Measurements from ENCODE around the gene SLC9A9.

SLC9A9 gene

DNA sequence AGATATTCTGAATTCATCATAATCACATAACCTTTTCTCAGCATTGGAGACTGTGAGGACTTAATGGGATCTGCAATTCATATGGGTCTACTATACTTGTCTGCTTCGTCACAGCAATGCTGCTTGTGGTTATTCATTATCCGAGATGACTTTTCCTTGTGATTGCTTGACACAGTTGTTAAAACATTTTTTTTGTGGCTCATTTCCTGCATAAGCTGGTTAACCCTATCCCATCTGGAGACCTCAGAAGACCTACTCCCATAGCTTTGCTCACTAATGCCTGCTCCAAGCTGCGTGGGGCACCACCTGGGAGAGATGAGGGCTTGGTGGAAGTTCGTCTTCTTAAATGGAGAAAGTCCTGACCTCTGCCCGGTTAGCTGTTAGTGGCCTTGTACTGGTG, 367.9 kb downstream of the SLC9A9 start:
- no peak for DNase-seq
- no peak for TF ChIP-seq POLR2A (IDR thresholded peaks at IDR 0.05; ENCODE audit: low read length)
- no peak for TF ChIP-seq GATA1 (IDR thresholded peaks at IDR 0.05; ENCODE audit: low read depth, low read length)

DNA sequence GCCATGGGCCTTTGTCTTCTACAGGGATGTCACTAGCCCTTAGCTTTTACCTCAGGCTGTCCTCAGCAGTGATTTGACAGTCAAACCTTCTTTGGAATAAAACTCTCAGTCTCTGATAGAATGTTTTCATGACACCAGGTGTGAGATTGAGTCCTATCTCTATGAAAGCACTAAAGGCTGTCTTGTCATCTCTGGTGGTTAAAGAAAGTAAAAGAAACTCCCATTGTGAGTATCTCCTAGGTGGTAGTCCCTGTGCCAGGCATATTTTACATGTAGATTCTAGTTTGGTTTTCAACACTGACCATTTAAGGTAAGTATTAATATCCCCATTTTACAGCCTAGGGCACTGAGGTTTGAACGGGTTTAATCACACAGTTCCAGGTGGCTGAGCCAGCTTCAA, 368.5 kb downstream of the SLC9A9 start:
- TF ChIP-seq POLR2A (IDR thresholded peaks at IDR 0.05; ENCODE audit: low read length) (no peak), GATA1 (IDR thresholded peaks at IDR 0.05; ENCODE audit: low read depth, low read length) (no peak)
- DNase-seq: no peak

DNA sequence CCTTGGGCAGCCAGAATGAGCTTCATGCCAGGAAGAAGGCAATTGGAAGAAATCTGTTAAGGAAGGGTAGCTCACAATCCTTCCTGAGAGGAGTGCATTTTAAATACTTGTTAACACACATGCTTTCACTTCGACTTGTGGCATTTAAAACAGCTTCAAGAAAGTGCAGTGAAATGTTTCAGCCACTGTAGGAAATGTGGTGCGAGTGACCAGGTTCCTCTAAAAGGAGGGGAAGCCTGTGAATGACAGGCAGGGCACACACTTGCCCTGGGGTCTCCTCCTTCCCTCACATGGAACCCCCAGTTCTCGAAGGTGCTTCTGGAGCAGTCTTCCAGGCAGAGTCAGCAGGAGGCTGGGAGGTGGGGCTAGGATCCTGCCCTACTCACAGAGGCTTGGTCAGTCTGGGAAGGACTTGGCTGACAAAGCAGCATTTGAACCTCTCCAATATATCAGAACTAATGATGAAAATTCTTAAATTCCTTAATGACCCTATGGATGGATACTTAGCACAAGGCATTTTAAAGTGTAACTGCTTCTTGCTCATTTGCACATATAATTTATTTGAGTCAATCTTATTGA, 370.1 kb downstream of the SLC9A9 start:
- TF ChIP-seq GATA1 (IDR thresholded peaks at IDR 0.05; ENCODE audit: low read depth, low read length) (no peak), POLR2A (IDR thresholded peaks at IDR 0.05; ENCODE audit: low read length) (no peak)
- no peak for DNase-seq

DNA sequence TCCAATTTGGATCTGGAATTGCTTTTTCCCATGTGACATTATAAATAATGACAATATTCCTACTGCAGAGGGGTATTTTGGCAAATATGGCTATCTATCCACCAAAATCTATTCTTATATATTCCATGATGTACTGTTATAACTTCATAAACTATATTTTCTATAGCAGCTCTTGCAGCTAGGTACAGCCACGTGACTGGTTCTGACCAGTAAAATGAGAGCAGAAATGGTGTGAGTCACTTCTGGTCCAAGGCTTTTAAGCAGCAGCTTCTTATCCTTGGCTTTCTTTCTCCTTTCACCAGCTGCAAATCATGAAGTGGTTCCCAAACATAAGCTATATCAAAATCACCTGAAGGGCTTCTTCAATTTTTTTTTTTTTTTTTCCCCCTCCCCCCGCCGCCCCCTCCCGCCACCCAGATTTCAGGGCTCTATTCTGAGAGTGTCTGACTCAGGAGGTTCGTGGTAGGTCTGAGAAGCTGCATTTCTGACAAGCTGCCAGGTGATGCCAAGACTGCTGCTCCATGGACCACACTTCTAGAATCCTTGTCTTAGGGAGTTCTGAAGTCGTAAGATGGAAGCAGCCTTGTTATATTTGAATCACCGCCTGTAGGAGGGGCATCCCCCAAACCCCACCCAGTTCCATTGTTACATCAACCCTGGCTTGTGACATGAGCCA, 371.2 kb downstream of the SLC9A9 start:
- no peak for TF ChIP-seq GATA1 (IDR thresholded peaks at IDR 0.05; ENCODE audit: low read depth, low read length)
- TF ChIP-seq POLR2A (IDR thresholded peaks at IDR 0.05; ENCODE audit: low read length): no peak
- no peak for DNase-seq

DNA sequence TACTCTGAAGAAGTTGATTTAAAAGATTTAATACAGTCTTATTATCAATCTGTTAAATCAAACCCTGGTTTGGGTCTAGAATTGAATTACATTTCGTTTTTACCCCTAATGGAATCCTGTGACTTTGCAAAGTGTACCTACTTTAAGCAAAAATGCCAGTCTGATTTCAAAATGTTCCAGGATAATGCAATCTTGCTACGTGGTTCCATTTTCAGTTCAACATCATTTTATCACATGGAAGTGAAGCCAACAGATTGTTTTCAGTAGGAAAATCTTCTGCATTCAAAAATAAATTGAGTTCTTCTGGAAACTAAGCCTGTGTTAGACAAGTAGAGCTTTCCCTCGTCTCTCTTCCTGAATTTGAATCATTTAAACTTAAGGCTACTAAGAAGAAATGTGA, 372.3 kb downstream of the SLC9A9 start:
- TF ChIP-seq GATA1 (IDR thresholded peaks at IDR 0.05; ENCODE audit: low read depth, low read length) (no peak), POLR2A (IDR thresholded peaks at IDR 0.05; ENCODE audit: low read length) (no peak)
- DNase-seq: no peak

DNA sequence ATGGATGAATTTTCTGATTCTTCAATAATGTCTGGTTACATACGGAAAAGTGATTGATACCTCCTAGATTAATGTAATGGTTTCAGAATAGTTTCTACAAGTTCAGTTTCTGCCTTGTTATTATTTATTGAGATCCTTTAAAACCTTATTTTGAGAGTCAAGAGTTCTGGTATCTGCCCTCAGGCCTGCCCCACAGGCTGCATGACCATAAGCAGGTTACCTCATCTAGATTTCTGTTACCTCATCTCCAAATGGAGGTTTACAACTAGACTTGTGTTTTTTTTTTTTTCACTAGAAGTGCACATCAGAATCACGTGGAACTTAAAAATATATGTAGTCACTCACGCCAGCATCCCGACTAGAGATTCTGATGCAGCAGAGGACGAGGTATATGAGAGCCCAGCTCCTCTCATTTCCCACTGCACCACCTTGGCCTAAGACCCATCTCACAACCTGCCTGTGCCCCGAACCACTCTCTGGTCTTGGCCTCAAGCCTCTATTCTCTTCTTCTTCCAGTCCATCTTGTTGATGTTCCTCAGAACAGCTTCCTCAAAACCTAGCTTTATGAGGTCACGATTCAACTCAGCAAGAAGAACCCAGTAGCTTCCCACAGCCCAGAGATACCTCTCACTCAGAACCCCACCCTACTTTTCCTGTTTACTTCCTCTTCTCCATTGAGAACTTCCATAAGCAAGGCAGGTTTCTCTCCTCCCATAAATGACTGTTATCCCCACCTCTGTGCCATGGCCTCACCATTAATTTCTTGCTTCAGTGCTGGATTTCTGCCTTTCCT, 375.3 kb downstream of the SLC9A9 start:
- no peak for DNase-seq
- no peak for TF ChIP-seq POLR2A (IDR thresholded peaks at IDR 0.05; ENCODE audit: low read length)
- TF ChIP-seq GATA1 (IDR thresholded peaks at IDR 0.05; ENCODE audit: low read depth, low read length): no peak

DNA sequence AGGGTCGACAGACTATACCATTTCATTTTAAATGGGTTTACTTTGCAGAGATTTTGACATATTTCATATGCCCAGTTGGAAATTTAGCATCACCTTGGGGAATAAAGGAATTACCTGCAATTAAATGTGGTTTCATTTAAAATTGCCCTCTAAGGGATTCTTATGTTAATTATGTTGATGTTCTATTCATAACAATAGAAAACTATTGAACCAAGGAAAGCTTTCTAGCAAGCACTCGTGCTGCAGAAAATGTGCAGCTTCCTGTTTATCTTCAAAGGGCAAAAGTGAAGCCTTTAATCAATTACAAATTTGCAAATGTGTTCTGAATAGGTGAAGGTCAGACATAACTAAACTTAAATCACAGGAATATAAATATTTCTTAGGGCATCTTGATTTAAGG, 376.6 kb downstream of the SLC9A9 start:
- no peak for DNase-seq
- no peak for TF ChIP-seq GATA1 (IDR thresholded peaks at IDR 0.05; ENCODE audit: low read depth, low read length)
- TF ChIP-seq POLR2A (IDR thresholded peaks at IDR 0.05; ENCODE audit: low read length): no peak

DNA sequence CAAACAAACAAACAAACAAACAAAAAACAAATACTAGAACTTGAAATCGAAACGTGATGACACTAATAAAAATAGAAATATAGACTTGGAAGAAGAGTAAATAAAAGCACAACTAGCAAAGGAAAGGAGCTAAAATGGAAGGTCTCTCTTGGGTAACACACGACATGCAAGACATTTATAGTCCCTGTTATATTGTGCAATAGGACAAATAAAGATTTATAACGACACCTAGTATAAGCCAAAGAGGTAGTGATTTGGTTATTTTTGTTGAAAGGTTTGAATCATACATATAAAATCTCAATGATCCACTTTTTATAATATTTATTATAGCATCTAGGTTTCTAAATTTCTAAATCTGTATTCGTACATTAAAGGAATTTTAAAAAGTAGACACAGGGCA, 379.1 kb downstream of the SLC9A9 start:
- no peak for TF ChIP-seq GATA1 (IDR thresholded peaks at IDR 0.05; ENCODE audit: low read depth, low read length)
- no peak for DNase-seq

DNA sequence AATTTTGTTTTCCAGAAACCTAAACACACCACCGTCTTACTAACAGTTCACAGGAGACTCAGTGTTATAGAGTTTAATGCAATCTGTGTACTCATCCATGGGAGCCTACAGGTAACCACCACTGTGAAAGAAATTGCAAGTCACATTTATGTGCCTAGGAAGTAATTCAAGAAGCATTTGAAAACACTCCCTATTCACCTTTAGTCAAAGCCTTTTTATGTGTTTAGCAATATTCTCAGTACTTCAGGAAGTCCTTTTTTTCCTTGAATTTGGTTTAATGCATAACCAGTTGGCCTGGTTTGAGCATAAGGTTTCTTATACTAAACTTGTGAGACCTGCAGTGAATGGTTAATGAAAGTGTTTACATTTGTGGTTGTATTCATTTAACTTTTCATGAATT, 382.6 kb downstream of the SLC9A9 start:
- TF ChIP-seq GATA1 (IDR thresholded peaks at IDR 0.05; ENCODE audit: low read depth, low read length) (no peak), POLR2A (IDR thresholded peaks at IDR 0.05; ENCODE audit: low read length) (no peak)
- no peak for DNase-seq

DNA sequence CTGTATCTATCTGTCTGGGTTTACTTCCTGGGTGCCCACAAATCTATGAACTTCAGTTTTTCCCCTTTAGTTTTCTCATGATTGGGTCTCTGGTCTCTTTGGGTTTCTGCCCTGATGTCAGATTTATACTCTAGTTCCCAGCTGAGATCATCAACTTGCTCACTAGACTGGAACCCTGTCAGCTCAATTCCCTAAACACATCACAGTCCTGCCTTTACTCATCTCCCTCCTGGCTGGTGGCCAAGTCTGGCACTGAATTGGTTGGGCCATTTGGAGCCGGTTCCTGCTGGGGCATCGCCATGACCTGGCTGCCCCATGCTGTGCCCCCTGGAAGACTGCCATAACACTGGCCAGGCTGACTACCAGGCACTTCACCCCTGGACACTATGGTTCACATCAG, 383.4 kb downstream of the SLC9A9 start:
- TF ChIP-seq GATA1 (IDR thresholded peaks at IDR 0.05; ENCODE audit: low read depth, low read length) (no peak), POLR2A (IDR thresholded peaks at IDR 0.05; ENCODE audit: low read length) (no peak)

DNA sequence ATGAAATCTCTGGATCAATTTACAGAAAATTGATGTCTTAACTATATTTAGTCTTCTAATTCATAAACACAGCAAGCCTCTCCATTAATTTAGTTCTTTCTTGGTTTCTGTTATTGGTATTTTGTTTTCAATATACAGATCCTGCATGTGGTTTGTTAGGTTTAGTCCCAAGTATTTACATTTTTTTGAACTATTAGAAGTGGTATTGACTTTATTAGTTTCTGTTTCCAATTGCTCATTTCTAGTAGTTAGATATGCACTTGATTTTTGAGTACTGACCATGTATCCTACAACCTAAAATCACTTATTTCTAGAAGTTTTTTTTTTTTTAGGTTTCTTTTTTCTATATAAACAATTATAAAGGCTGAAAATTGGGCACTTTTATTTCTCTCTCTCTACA, 392.8 kb downstream of the SLC9A9 start:
- no peak for TF ChIP-seq GATA1 (IDR thresholded peaks at IDR 0.05; ENCODE audit: low read depth, low read length)
- no peak for TF ChIP-seq POLR2A (IDR thresholded peaks at IDR 0.05; ENCODE audit: low read length)
- DNase-seq: no peak

More for the DNA sequence above, 383.4 kb downstream of the SLC9A9 start:
- no peak for DNase-seq

DNA sequence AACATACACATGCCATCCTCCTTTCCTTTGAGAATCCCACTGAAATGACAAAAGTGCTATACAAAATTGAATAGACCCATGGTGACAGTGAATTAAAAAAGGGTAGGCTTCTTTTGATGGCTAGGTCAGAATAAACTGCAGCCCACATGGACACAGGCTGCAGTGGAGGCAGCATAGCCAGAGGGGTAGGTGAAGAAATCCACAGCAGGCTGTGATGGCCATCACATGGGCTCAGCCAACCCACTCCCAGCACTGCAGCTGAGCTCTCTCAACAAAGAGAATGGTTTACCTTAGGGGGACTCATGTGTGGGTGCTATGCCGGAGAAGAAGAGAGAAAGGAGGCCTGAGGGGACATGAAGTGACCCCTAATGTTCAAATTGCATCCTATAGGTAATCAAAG, 397.6 kb downstream of the SLC9A9 start:
- DNase-seq: no peak

DNA sequence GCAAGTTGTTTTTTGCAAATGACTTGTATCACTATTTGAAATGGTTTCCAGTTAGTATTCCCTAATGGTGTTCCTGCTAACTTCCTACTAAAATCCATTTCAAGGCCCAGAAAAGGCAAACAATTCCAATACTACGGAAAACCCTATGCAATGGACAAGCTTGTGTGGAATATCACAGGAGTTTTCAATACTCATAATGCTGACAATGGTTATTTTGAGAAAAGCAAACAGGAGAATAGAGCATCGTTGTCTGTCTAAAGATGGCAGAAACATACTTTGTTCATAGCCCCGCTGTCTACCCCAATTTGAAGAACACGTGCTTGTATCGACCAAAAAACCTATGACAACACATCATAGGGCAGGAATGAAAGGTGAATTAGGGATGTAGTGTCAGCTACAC, 400.8 kb downstream of the SLC9A9 start:
- DNase-seq: no peak
- no peak for TF ChIP-seq POLR2A (IDR thresholded peaks at IDR 0.05; ENCODE audit: low read length)
- TF ChIP-seq GATA1 (IDR thresholded peaks at IDR 0.05; ENCODE audit: low read depth, low read length): no peak

More for the DNA sequence above, 397.6 kb downstream of the SLC9A9 start:
- TF ChIP-seq GATA1 (IDR thresholded peaks at IDR 0.05; ENCODE audit: low read depth, low read length): no peak

DNA sequence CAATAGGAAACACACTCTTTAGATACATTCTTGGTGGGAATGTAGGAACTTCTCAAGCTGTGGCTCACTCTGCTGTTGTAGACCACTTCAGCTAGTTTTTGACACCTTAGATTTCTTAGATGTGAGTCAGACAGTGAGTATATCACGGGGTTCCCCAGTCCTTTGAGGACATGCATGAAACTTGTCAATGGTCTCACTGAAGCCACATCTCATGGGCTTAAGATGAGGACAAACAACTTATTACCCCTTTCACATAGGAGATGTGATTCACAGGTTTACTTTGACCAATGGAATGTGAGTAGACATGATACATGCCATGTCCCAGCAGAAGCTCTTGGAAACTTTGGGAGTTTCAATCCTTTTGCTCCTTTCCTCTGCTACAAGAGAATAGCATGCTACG, 403.1 kb downstream of the SLC9A9 start:
- DNase-seq: no peak
- TF ChIP-seq GATA1 (IDR thresholded peaks at IDR 0.05; ENCODE audit: low read depth, low read length) (no peak), POLR2A (IDR thresholded peaks at IDR 0.05; ENCODE audit: low read length) (no peak)
